HEK293 (cell line): ENCODE measurements around the gene NFKBIA.

ENCODE experiments used
- CTCF ChIA-PET: fragments of 350-600 bp; formaldehyde crosslinking; extraction: SDS; loops from one replicate; lab custom pipeline; 2021; ENCODE audit warnings: antibody characterized with exemption; lab: Yijun Ruan, JAX
- POLR2A ChIA-PET: fragments of 300-600 bp; formaldehyde crosslinking; extraction: SDS; loops from one replicate; lab custom pipeline; 2020; ENCODE audit warnings: antibody characterized with exemption, inconsistent platforms; lab: Yijun Ruan, JAX
- H3K27ac ChIP-seq: fragments of 200-500 bp; sonication (Bioruptor generic); 2 replicates; pipeline ENCODE4 v1.5.1; 2014; ENCODE audit warnings: low read depth, low read length, control low read depth, inconsistent platforms; ENCODE audit errors: extremely low read depth
- H3K36me3 ChIP-seq, 2 experiments: fragments of 200-500 bp in 1 of 2; sonication (Bioruptor generic) in 1 of 2; 1 replicate in 1 of 2; 2 replicates in 1 of 2; pipeline ENCODE4 v1.5.1; 2014 to 2017; ENCODE audit warnings: inconsistent platforms in 2 of 2, low read length in 2 of 2; ENCODE audit not compliant: control insufficient read depth in 2 of 2, insufficient read depth in 1 of 2
- H3K4me1 ChIP-seq: fragments of 200-500 bp; sonication (Bioruptor generic); 2 replicates; pipeline ENCODE4 v1.5.1; 2014; ENCODE audit warnings: mild to moderate bottlenecking, low read length, inconsistent platforms; ENCODE audit not compliant: control insufficient read depth, insufficient read depth
- H3K4me3 ChIP-seq: 2 replicates; pipeline ENCODE4 v1.5.1; 2011; ENCODE audit warnings: low read depth, mild to moderate bottlenecking, control low read depth, low read length, moderate library complexity
- H3K9me3 ChIP-seq: fragments of 200-500 bp; sonication (Bioruptor generic); 2 replicates; pipeline ENCODE4 v1.5.1; 2014; ENCODE audit warnings: low read depth, low read length, inconsistent platforms; ENCODE audit not compliant: control insufficient read depth, insufficient read depth
- BCL11A ChIP-seq: fragments of 450-650 bp; formaldehyde crosslinking; IDR thresholded peaks from 2 replicates; pipeline ENCODE4 v1.5.1; 2016; ENCODE audit warnings: low read depth, missing biosample characterization, missing genetic modification characterization
- GLI2 ChIP-seq: fragments of 450-650 bp; formaldehyde crosslinking; IDR thresholded peaks from 2 replicates; pipeline ENCODE4; 2017; ENCODE audit warnings: missing biosample characterization, missing genetic modification characterization, low read depth, borderline replicate concordance
- GLI4 ChIP-seq: fragments of 450-650 bp; formaldehyde crosslinking; IDR thresholded peaks from 2 replicates; pipeline ENCODE4 v1.5.1; 2016; ENCODE audit warnings: missing biosample characterization, missing genetic modification characterization
- GLIS2 ChIP-seq: fragments of 450-650 bp; formaldehyde crosslinking; IDR thresholded peaks from 2 replicates; pipeline ENCODE4 v1.5.1; 2016; ENCODE audit warnings: missing biosample characterization, missing genetic modification characterization
- PRDM4 ChIP-seq: fragments of 450-650 bp; formaldehyde crosslinking; IDR thresholded peaks from 2 replicates; pipeline ENCODE4 v1.5.1; 2017; ENCODE audit warnings: missing biosample characterization, missing genetic modification characterization
- SP3 ChIP-seq: fragments of 450-650 bp; formaldehyde crosslinking; IDR thresholded peaks from 2 replicates; pipeline ENCODE4 v1.5.1; 2016; ENCODE audit warnings: missing biosample characterization, missing genetic modification characterization
- SP7 ChIP-seq: fragments of 450-650 bp; formaldehyde crosslinking; IDR thresholded peaks from 2 replicates; pipeline ENCODE4 v1.5.1; 2016; ENCODE audit warnings: missing biosample characterization, missing genetic modification characterization
- ZFP69B ChIP-seq: fragments of 450-650 bp; formaldehyde crosslinking; IDR thresholded peaks from 2 replicates; pipeline ENCODE4 v1.5.1; 2016; ENCODE audit warnings: missing biosample characterization, missing genetic modification characterization
- ZNF23 ChIP-seq: fragments of 450-650 bp; formaldehyde crosslinking; IDR thresholded peaks from 2 replicates; pipeline ENCODE4 v1.5.1; 2016; ENCODE audit warnings: missing biosample characterization, missing genetic modification characterization, borderline replicate concordance
- ZNF274 ChIP-seq, 2 experiments: fragments of 200-500 bp in 1 of 2; fragments of 450-650 bp in 1 of 2; sonication (Bioruptor generic) in 1 of 2; formaldehyde crosslinking in 1 of 2; IDR thresholded peaks; 2 replicates each; pipeline versions ENCODE4 v1.5.1 to v1.6.1; 2014 to 2016; ENCODE audit warnings: borderline replicate concordance in 1 of 2, inconsistent platforms in 1 of 2, low read length in 1 of 2, missing biosample characterization in 1 of 2, missing genetic modification characterization in 1 of 2
- ZNF391 ChIP-seq: fragments of 450-650 bp; formaldehyde crosslinking; IDR thresholded peaks from 2 replicates; pipeline ENCODE4 v1.5.1; 2016; ENCODE audit warnings: low read depth, missing biosample characterization, missing genetic modification characterization, borderline replicate concordance
- ZNF404 ChIP-seq: fragments of 450-650 bp; formaldehyde crosslinking; IDR thresholded peaks from 2 replicates; pipeline ENCODE4 v1.5.1; 2017; ENCODE audit warnings: missing biosample characterization, missing genetic modification characterization
- ZNF416 ChIP-seq: fragments of 450-650 bp; formaldehyde crosslinking; IDR thresholded peaks from 2 replicates; pipeline ENCODE4 v1.5.1; 2016; ENCODE audit warnings: missing biosample characterization, missing genetic modification characterization
- ZNF426 ChIP-seq: fragments of 450-650 bp; formaldehyde crosslinking; IDR thresholded peaks from 2 replicates; pipeline ENCODE4 v1.5.1; 2017; ENCODE audit warnings: missing biosample characterization, missing genetic modification characterization, mild to moderate bottlenecking, inconsistent platforms, moderate library complexity
- ZNF48 ChIP-seq: fragments of 450-650 bp; formaldehyde crosslinking; IDR thresholded peaks from 2 replicates; pipeline ENCODE4 v1.5.1; 2016; ENCODE audit warnings: missing biosample characterization, missing genetic modification characterization
- ZNF561 ChIP-seq: fragments of 450-650 bp; IDR thresholded peaks from 2 replicates; pipeline ENCODE4 v1.5.1; 2018; ENCODE audit warnings: missing biosample characterization, missing genetic modification characterization, borderline replicate concordance
- ZNF660 ChIP-seq: fragments of 450-650 bp; IDR thresholded peaks from 2 replicates; pipeline ENCODE4 v1.5.1; 2018; ENCODE audit warnings: missing biosample characterization, mild to moderate bottlenecking, missing genetic modification characterization
- ZNF707 ChIP-seq: fragments of 450-650 bp; formaldehyde crosslinking; IDR thresholded peaks from 2 replicates; pipeline ENCODE4 v1.5.1; 2016; ENCODE audit warnings: missing biosample characterization, missing genetic modification characterization
- ZNF76 ChIP-seq: fragments of 450-650 bp; formaldehyde crosslinking; IDR thresholded peaks from 2 replicates; pipeline ENCODE4; 2016; ENCODE audit warnings: low read depth, missing biosample characterization, missing genetic modification characterization, borderline replicate concordance
- ZSCAN30 ChIP-seq: fragments of 450-650 bp; IDR thresholded peaks from 2 replicates; pipeline ENCODE4 v1.5.1; 2018; ENCODE audit warnings: missing biosample characterization, mild to moderate bottlenecking, missing genetic modification characterization, moderate library complexity
- TF ChIP-seq, protein P1 (sequence below): fragments of 450-650 bp; formaldehyde crosslinking; IDR thresholded peaks from 2 replicates; pipeline ENCODE4 v1.5.1; 2017; ENCODE audit warnings: missing biosample characterization, missing genetic modification characterization
- TF ChIP-seq, protein P2 (sequence below): fragments of 450-650 bp; formaldehyde crosslinking; IDR thresholded peaks from 2 replicates; pipeline ENCODE4 v1.5.0; 2017; ENCODE audit warnings: missing biosample characterization, missing genetic modification characterization, borderline replicate concordance

Gene NFKBIA

GRCh38 chr14:35367056-35367372 is 37.5 kb downstream of the NFKBIA start (continued):
- TF ChIP-seq, protein P1, sequence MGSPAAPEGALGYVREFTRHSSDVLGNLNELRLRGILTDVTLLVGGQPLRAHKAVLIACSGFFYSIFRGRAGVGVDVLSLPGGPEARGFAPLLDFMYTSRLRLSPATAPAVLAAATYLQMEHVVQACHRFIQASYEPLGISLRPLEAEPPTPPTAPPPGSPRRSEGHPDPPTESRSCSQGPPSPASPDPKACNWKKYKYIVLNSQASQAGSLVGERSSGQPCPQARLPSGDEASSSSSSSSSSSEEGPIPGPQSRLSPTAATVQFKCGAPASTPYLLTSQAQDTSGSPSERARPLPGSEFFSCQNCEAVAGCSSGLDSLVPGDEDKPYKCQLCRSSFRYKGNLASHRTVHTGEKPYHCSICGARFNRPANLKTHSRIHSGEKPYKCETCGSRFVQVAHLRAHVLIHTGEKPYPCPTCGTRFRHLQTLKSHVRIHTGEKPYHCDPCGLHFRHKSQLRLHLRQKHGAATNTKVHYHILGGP (tag by site-specific recombination), result no peak
- TF ChIP-seq ZNF426 (tag by site-specific recombination) (no peak), ZNF76 (no peak), GLI2 (no peak), ZNF391 (tag by site-specific recombination) (no peak)
- TF ChIP-seq, protein P2, sequence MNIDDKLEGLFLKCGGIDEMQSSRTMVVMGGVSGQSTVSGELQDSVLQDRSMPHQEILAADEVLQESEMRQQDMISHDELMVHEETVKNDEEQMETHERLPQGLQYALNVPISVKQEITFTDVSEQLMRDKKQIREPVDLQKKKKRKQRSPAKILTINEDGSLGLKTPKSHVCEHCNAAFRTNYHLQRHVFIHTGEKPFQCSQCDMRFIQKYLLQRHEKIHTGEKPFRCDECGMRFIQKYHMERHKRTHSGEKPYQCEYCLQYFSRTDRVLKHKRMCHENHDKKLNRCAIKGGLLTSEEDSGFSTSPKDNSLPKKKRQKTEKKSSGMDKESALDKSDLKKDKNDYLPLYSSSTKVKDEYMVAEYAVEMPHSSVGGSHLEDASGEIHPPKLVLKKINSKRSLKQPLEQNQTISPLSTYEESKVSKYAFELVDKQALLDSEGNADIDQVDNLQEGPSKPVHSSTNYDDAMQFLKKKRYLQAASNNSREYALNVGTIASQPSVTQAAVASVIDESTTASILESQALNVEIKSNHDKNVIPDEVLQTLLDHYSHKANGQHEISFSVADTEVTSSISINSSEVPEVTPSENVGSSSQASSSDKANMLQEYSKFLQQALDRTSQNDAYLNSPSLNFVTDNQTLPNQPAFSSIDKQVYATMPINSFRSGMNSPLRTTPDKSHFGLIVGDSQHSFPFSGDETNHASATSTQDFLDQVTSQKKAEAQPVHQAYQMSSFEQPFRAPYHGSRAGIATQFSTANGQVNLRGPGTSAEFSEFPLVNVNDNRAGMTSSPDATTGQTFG (tag by site-specific recombination), result no peak

DNA sequence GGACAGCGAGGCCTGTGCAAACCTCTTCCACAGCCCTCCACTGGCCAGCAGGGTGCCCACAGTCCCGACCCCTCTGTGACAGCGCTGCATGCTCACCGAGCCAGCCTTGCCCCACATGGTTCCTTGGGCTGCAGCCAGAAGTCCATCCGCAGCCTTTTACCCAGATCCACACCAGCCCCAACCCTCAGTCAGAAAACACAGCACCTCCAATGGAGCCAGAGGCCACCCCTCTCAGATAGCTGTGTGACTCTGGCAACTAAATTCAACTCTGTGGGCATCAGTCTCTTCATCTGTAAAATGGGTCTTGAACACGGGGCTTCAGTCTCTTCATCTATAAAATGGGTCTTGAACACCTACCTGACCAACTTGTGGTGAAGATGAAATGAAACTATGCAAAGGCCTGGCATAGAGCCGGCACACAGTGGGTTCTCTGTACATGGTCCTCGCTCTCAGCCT is 38.0 kb downstream of the NFKBIA start:
- CTCF ChIA-PET, result no interaction called here
- Histone ChIP-seq H3K9me3 (no peaks in the 10 kb centered on the region), H3K4me1 (no peaks in the 10 kb centered on the region), H3K36me3 (no peaks in the 10 kb centered on the region), H3K27ac (no peak overlapping the region), H3K4me3 (no peak overlapping the region)
- POLR2A ChIA-PET, result no interaction called here
- TF ChIP-seq ZNF404 (no peak), SP7 (tag by site-specific recombination) (no peak), ZNF416 (no peak), PRDM4 (no peak), ZNF48 (no peak), GLIS2 (tag by site-specific recombination) (no peak), ZNF707 (tag by site-specific recombination) (no peak), SP3 (tag by site-specific recombination) (no peak), ZNF660 (tag by site-specific recombination) (no peak), ZSCAN30 (no peak), ZFP69B (tag by site-specific recombination) (no peak), GLI4 (no peak), BCL11A (tag by site-specific recombination) (no peak), ZNF23 (tag by site-specific recombination) (no peak), ZNF561 (tag by site-specific recombination) (no peak), ZNF274 (IDR thresholded peaks at IDR 0.05; ENCODE audit: low read length) (no peak), ZNF274 (tag by site-specific recombination; IDR thresholded peaks at IDR 0.05; ENCODE audit: borderline replicate concordance) (no peak)
